NCI-H1436 treated with DMSO at 0.1 percent for 48 hours (cell line): ENCODE results near the gene SYNJ2.

Source experiments
- DNase-seq: peaks from one replicate; lab custom pipeline; 2025; lab: John Stamatoyannopoulos, UW

Gene SYNJ2

GRCh38 chr6:157999168-158000051 is 17.7 kb downstream of the SYNJ2 start:
- no peak for DNase-seq

GRCh38 chr6:158000530-158001307 is 19.1 kb downstream of the SYNJ2 start:
- no peak for DNase-seq

- DNase-seq, result no peak
Observed at GRCh38 chr6:158002249-158002950, 20.7 kb downstream of the SYNJ2 start.

- no peak for DNase-seq
Observed at GRCh38 chr6:158002951-158003853, 21.5 kb downstream of the SYNJ2 start.

GRCh38 chr6:158003910-158004700 is 22.4 kb downstream of the SYNJ2 start:
- no peak for DNase-seq

- DNase-seq, result no peak
Observed at GRCh38 chr6:158004701-158005095, 23.0 kb downstream of the SYNJ2 start.

- no peak for DNase-seq
Observed at GRCh38 chr6:158005626-158006180, 24.0 kb downstream of the SYNJ2 start.

GRCh38 chr6:158006331-158006730 is 24.7 kb downstream of the SYNJ2 start:
- no peak for DNase-seq

- no peak for DNase-seq
Observed at GRCh38 chr6:158006821-158007570, 25.3 kb downstream of the SYNJ2 start.

- no peak for DNase-seq
Observed at GRCh38 chr6:158008864-158009113, 27.1 kb downstream of the SYNJ2 start.

GRCh38 chr6:158009114-158009891 is 27.6 kb downstream of the SYNJ2 start:
- no peak for DNase-seq

- no peak for DNase-seq
Observed at GRCh38 chr6:158009935-158010585, 28.4 kb downstream of the SYNJ2 start.

- no peak for DNase-seq
Observed at GRCh38 chr6:158010591-158011477, 29.2 kb downstream of the SYNJ2 start.

GRCh38 chr6:158011478-158011920 is 29.8 kb downstream of the SYNJ2 start:
- no peak for DNase-seq

- DNase-seq, result no peak
Observed at GRCh38 chr6:158011980-158012566, 30.4 kb downstream of the SYNJ2 start.

GRCh38 chr6:158013904-158014504 is 32.3 kb downstream of the SYNJ2 start:
- DNase-seq, result no peak
